GM03348 (cell line): ENCODE results near the gene ADGRF5.

ENCODE experiments used
- DNase-seq: peaks from one replicate; pipeline ENCODE4 v3.0.0; 2012; ENCODE audit warnings: low spot score

Gene ADGRF5

DNA sequence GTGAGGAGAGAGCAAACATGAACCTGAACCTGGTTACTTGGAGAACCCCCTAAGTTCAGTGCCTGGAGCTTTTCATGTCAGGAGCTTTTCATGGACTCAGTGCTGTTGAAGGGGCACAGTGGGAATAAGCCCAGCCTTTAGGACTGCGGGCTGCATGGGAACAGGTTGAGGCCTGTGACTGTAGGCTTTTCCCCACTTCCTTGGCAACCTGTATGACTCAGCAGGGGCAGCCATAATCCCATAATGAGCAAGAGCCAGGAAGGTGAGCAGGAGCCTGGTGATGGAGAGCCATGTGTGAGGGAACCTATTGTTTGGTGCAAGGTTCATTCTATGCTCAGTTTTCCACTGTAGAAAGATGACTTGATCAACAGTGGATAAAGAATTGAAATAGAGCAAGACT is 105.1 kb downstream of the ADGRF5 start:
- DNase-seq = no peak

- DNase-seq = no peak
Measured at GRCh38 chr6:46815130-46815529, 106.6 kb downstream of the ADGRF5 start.

DNA sequence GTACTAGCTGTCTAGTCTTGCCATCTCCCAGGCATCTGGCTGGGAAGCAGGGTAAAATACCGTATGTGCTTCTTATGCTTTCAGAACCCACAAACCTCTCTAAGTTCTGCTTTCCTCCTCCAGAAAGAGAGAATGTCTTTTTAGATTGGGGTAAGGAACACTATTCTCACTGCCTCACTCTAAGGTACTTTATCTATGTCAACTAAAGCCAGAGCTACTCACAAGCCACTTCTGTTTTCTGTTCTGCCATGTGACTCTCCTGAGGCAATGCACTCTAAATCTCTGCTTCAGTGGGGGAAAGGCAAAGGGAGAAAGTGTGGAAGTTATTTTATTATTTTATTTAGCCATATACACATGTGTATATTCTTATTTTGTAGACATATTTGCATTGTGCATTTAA is 112.9 kb downstream of the ADGRF5 start:
- no peak for DNase-seq
